DND-41 (cell line): ENCODE data around the gene SLCO2A1.

Experiments used
- EZH2 ChIP-seq: IDR thresholded peaks from 3 replicates; pipeline ENCODE4 v1.6.1; 2012; ENCODE audit warnings: borderline replicate concordance, low read depth, mild to moderate bottlenecking, moderate library complexity, low read length, inconsistent platforms; ENCODE audit not compliant: severe bottlenecking
- TF ChIP-seq, protein P1 (sequence below): IDR thresholded peaks from 2 replicates; pipeline ENCODE4 v1.5.1; 2012; ENCODE audit warnings: borderline replicate concordance, low read length, moderate library complexity, mild to moderate bottlenecking; ENCODE audit not compliant: poor library complexity, severe bottlenecking; ENCODE audit errors: extremely low read depth

DNA sequence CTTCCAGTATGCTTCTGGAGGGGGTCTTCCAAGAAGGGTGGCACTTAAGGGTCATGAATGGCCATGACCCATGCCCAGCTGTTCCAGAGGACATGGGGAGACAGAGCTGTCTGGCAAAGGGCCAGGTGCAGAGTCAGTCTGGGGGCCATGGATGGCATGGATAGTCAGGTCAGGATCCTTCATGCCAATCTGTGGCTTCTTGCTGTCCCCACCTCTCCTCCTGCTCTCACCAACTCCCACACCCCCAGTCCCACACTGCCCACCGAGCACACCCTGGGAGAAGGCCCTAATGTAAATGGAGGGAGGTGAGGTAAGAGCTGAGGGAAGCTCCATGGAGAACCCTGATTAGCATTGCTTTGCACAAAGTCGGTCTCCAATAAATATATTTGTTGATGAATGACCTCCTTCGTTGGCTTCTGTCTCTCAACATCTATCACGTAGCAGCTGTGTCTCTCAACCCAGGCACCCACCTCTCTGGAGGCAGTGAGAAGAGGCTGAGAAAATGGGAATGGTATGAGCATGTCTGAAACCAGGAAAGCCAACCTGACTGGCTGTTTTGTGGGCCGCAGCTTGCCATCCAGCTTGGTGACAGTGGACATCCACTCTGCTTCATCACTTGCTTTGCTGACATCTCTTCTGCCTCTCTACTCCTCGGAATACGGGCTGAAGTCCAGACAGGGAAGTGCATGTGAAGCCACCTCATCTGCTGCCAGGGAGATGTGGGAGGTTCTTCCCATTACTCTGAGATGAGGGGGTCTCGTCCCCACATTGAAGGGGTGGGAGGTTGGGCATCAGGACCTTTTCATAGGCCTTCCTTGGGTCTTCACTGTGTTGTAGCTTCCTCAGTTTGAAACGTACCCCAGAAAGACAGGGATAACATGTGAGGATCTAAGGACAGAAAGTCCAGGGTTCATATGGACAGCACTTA, 96.4 kb downstream of the SLCO2A1 start:
- no peak for TF ChIP-seq EZH2
- TF ChIP-seq, protein P1, sequence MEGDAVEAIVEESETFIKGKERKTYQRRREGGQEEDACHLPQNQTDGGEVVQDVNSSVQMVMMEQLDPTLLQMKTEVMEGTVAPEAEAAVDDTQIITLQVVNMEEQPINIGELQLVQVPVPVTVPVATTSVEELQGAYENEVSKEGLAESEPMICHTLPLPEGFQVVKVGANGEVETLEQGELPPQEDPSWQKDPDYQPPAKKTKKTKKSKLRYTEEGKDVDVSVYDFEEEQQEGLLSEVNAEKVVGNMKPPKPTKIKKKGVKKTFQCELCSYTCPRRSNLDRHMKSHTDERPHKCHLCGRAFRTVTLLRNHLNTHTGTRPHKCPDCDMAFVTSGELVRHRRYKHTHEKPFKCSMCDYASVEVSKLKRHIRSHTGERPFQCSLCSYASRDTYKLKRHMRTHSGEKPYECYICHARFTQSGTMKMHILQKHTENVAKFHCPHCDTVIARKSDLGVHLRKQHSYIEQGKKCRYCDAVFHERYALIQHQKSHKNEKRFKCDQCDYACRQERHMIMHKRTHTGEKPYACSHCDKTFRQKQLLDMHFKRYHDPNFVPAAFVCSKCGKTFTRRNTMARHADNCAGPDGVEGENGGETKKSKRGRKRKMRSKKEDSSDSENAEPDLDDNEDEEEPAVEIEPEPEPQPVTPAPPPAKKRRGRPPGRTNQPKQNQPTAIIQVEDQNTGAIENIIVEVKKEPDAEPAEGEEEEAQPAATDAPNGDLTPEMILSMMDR = no peak
